Neural cell (in vitro differentiated cells): Measurements from ENCODE around the gene DOCK7. TPM values are rescaled to one million over a fixed set of nuclear protein-coding genes. Genes with fewer than 3 reads are reported as not detected.

ENCODE experiments used
- H2AFZ ChIP-seq: fragments of 200-600, 300-800 bp; sonication (generic), shearing (Covaris generic); 2 replicates; pipeline ENCODE4 v1.6.0; 2014; ENCODE audit warnings: low read depth, mild to moderate bottlenecking, antibody characterized with exemption, low read length, moderate library complexity
- H3F3A ChIP-seq: fragments of 200-600 bp; shearing (Covaris generic); 2 replicates; pipeline ENCODE4 v1.6.1; 2016; ENCODE audit warnings: mild to moderate bottlenecking, moderate library complexity, mixed read lengths, antibody characterized with exemption, low read length; ENCODE audit not compliant: insufficient read depth, poor library complexity, severe bottlenecking
- H3K27ac ChIP-seq: fragments of 200-600, 300-800 bp; sonication (generic), shearing (Covaris generic); 2 replicates; pipeline ENCODE4 v1.5.1; 2014; ENCODE audit warnings: mild to moderate bottlenecking, low read length, moderate library complexity
- H3K27me3 ChIP-seq: fragments of 300-800, 200-600 bp; sonication (generic), shearing (Covaris generic); 2 replicates; pipeline ENCODE4 v1.6.0; 2014; ENCODE audit warnings: mild to moderate bottlenecking, low read depth, low read length, moderate library complexity; ENCODE audit not compliant: insufficient read depth
- H3K36me3 ChIP-seq: fragments of 300-800, 200-600 bp; sonication (generic), shearing (Covaris generic); 2 replicates; pipeline ENCODE4 v1.5.1; 2014; ENCODE audit warnings: mild to moderate bottlenecking, antibody characterized with exemption, low read length, moderate library complexity; ENCODE audit not compliant: insufficient read depth
- H3K4me2 ChIP-seq: fragments of 300-800, 200-600 bp; sonication (generic), shearing (Covaris generic); 2 replicates; pipeline ENCODE4 v1.6.0; 2014; ENCODE audit warnings: mild to moderate bottlenecking, low read length
- H3K4me3 ChIP-seq: fragments of 300-800, 200-600 bp; sonication (generic), shearing (Covaris generic); 2 replicates; pipeline ENCODE4 v1.5.1; 2014; ENCODE audit warnings: mild to moderate bottlenecking, low read length, moderate library complexity
- H3K79me2 ChIP-seq: fragments of 200-600 bp; shearing (Covaris generic); replicated peaks from 2 replicates; pipeline ENCODE4 v1.6.0; 2014; ENCODE audit warnings: mild to moderate bottlenecking, low read length, moderate library complexity; ENCODE audit not compliant: insufficient read depth
- H3K9ac ChIP-seq: fragments of 300-800, 200-600 bp; sonication (generic), shearing (Covaris generic); 2 replicates; pipeline ENCODE4 v1.6.1; 2016; ENCODE audit warnings: mild to moderate bottlenecking, low read length, mixed read lengths
- H3K9me2 ChIP-seq: fragments of 200-600 bp; shearing (Covaris generic); 2 replicates; pipeline ENCODE4 v1.6.1; 2016; ENCODE audit warnings: mild to moderate bottlenecking, low read length, mixed read lengths; ENCODE audit not compliant: insufficient read depth
- H3K9me3 ChIP-seq: fragments of 200-600, 300-800 bp; sonication (generic), shearing (Covaris generic); 2 replicates; pipeline ENCODE4 v1.6.1; 2016; ENCODE audit warnings: mild to moderate bottlenecking, mixed run types, low read length, moderate library complexity, mixed read lengths
- H4K20me1 ChIP-seq: fragments of 200-600 bp; shearing (Covaris generic); 2 replicates; pipeline ENCODE4 v1.6.1; 2016; ENCODE audit warnings: mild to moderate bottlenecking, mixed run types; ENCODE audit not compliant: insufficient read depth
- CTCF ChIP-seq: fragments of 450-650 bp; IDR thresholded peaks from 2 replicates; pipeline ENCODE4 v1.5.1; 2014; ENCODE audit warnings: antibody characterized with exemption, mild to moderate bottlenecking, moderate library complexity; ENCODE audit not compliant: poor library complexity, severe bottlenecking
- EP300 ChIP-seq: fragments of 450-650 bp; conservative IDR thresholded peaks from 2 replicates; pipeline ENCODE4 v1.6.1; 2014; ENCODE audit warnings: antibody characterized with exemption, mild to moderate bottlenecking, moderate library complexity; ENCODE audit not compliant: poor library complexity, severe bottlenecking
- EZH2 ChIP-seq: fragments of 200-600, 300-800 bp; shearing (Covaris generic), sonication (generic); IDR thresholded peaks from 2 replicates; pipeline ENCODE4 v1.6.1; 2014; ENCODE audit warnings: antibody characterized with exemption, low read length, borderline replicate concordance, mild to moderate bottlenecking; ENCODE audit not compliant: insufficient read depth, poor library complexity, severe bottlenecking
- MXI1 ChIP-seq: fragments of 450-650 bp; conservative IDR thresholded peaks from 2 replicates; pipeline ENCODE4 v1.6.1; 2014; ENCODE audit warnings: antibody characterized with exemption, mild to moderate bottlenecking; ENCODE audit not compliant: poor library complexity, severe bottlenecking
- POLR2AphosphoS5 ChIP-seq: IDR thresholded peaks from 2 replicates; pipeline ENCODE4 v1.6.1; 2012
- RAD21 ChIP-seq: fragments of 450-650 bp; conservative IDR thresholded peaks from 2 replicates; pipeline ENCODE4 v1.6.1; 2014; ENCODE audit warnings: antibody characterized with exemption, mild to moderate bottlenecking, moderate library complexity
- REST ChIP-seq: IDR thresholded peaks from 2 replicates; pipeline ENCODE4 v1.6.1; 2012; ENCODE audit warnings: borderline replicate concordance
- SMC3 ChIP-seq: fragments of 450-650 bp; conservative IDR thresholded peaks from 2 replicates; pipeline ENCODE4 v1.6.1; 2014; ENCODE audit warnings: antibody characterized with exemption, mild to moderate bottlenecking, moderate library complexity; ENCODE audit not compliant: poor library complexity
- TAF1 ChIP-seq: IDR thresholded peaks from 2 replicates; pipeline ENCODE4 v1.6.1; 2012; ENCODE audit warnings: low read depth
- polyA plus RNA-seq: library from polyadenylated mRNA; depleted of rRNA; stranded (reverse); fragments of >200 nt; gene quantifications from 2 replicates; pipeline ENCODE4 v1.2.3, GENCODE V29; 2014

Gene DOCK7
- polyA plus RNA-seq, 1 donor from 2014 or later, result 129 TPM

GRCh38 chr1:62654744-62655143 is 33.4 kb downstream of the DOCK7 start:
- H3F3A ChIP-seq, result no peaks in the 10 kb centered on the region
- H3K9me2 ChIP-seq, result no peaks in the 10 kb centered on the region
- H3K9me3 ChIP-seq, result no peaks in the 10 kb centered on the region
- H3K27me3 ChIP-seq, result no peaks in the 10 kb centered on the region
- no peak overlapping the region for H3K4me2 ChIP-seq
- H3K79me2 ChIP-seq, result peaks cover 17% of the 10 kb centered on the region
- no peaks in the 10 kb centered on the region for H4K20me1 ChIP-seq
- TF ChIP-seq SMC3 (no peak), REST (no peak), POLR2AphosphoS5 (no peak), EZH2 (no peak), CTCF (no peak), EP300 (no peak), RAD21 (no peak), TAF1 (no peak), MXI1 (no peak)
- H2AFZ ChIP-seq, result no peak overlapping the region
- H3K27ac ChIP-seq, result no peak overlapping the region
- H3K9ac ChIP-seq, result no peak overlapping the region
- no peak overlapping the region for H3K4me3 ChIP-seq
- peaks cover 4% of the 10 kb centered on the region for H3K36me3 ChIP-seq

GRCh38 chr1:62652387-62652786 is 35.8 kb downstream of the DOCK7 start:
- Histone ChIP-seq H4K20me1 (no peaks in the 10 kb centered on the region), H3K9me3 (no peaks in the 10 kb centered on the region), H3K79me2 (peaks cover 13% of the 10 kb centered on the region), H3K9me2 (no peaks in the 10 kb centered on the region), H3K9ac (no peak overlapping the region), H3F3A (no peaks in the 10 kb centered on the region), H2AFZ (no peak overlapping the region), H3K4me2 (no peak overlapping the region), H3K36me3 (peaks cover 4% of the 10 kb centered on the region), H3K27ac (no peak overlapping the region), H3K27me3 (no peaks in the 10 kb centered on the region), H3K4me3 (no peak overlapping the region)
- TF ChIP-seq REST (no peak), MXI1 (no peak), POLR2AphosphoS5 (no peak), SMC3 (no peak), TAF1 (no peak), CTCF (no peak), EP300 (no peak), RAD21 (no peak), EZH2 (no peak)
